Brain pericyte (primary cell): ENCODE results near the gene MEST.
"Not testable (repeated sequence)": the region's sequence is repeated elsewhere in the genome, so short reads cannot be mapped to it uniquely, and the experiment has no call there.

Source experiments
- DNase-seq: peaks from one replicate; pipeline ENCODE4 v3.0.0-alpha.2; 2012; ENCODE audit warnings: low read depth, low spot score

MEST gene

GRCh38 chr7:130491841-130492522 is at the start of gene MEST:
Gene MEST (plus strand): TSS chr7:130492085. CDS start chr7:130492314, 229 bp downstream.
- DNase-seq: no peak

- DNase-seq: no peak
Observed at GRCh38 chr7:130442601-130443000, 49.3 kb upstream of the MEST start.

- no peak for DNase-seq
Observed at GRCh38 chr7:130444234-130444633, 47.7 kb upstream of the MEST start.

- no peak for DNase-seq
Observed at GRCh38 chr7:130444751-130445407, 47.0 kb upstream of the MEST start.

- DNase-seq: no peak
Observed at GRCh38 chr7:130446259-130446658, 45.6 kb upstream of the MEST start.

GRCh38 chr7:130451344-130451743 is 40.5 kb upstream of the MEST start:
- not testable (repeated sequence) for DNase-seq

- DNase-seq: no peak
Observed at GRCh38 chr7:130452951-130453350, 38.9 kb upstream of the MEST start.

- DNase-seq: no peak
Observed at GRCh38 chr7:130454959-130455358, 36.9 kb upstream of the MEST start.

GRCh38 chr7:130458257-130458656 is 33.6 kb upstream of the MEST start:
- no peak for DNase-seq

GRCh38 chr7:130461272-130461671 is 30.6 kb upstream of the MEST start:
- DNase-seq: no peak

GRCh38 chr7:130463553-130464434 is 28.1 kb upstream of the MEST start:
- DNase-seq: no peak

- DNase-seq: no peak
Observed at GRCh38 chr7:130468612-130469011, 23.3 kb upstream of the MEST start.

- DNase-seq: no peak
Observed at GRCh38 chr7:130471974-130472373, 19.9 kb upstream of the MEST start.

- DNase-seq: no peak
Observed at GRCh38 chr7:130473289-130473688, 18.6 kb upstream of the MEST start.

GRCh38 chr7:130473876-130474275 is 18.0 kb upstream of the MEST start:
- DNase-seq: no peak

GRCh38 chr7:130475776-130476175 is 16.1 kb upstream of the MEST start:
- DNase-seq: no peak

GRCh38 chr7:130476297-130477150 is 15.4 kb upstream of the MEST start:
- DNase-seq: no peak

GRCh38 chr7:130478991-130479390 is 12.9 kb upstream of the MEST start:
- DNase-seq: no peak

- no peak for DNase-seq
Observed at GRCh38 chr7:130479716-130480400, 12.0 kb upstream of the MEST start.

- no peak for DNase-seq
Observed at GRCh38 chr7:130481898-130482297, 10.0 kb upstream of the MEST start.

- DNase-seq: no peak
Observed at GRCh38 chr7:130483031-130483430, 8.9 kb upstream of the MEST start.
